Ovary (tissue), 3 donors: ENCODE results near the gene KRT82.
"Not testable (repeated sequence)": the region's sequence is repeated elsewhere in the genome, so short reads cannot be mapped to it uniquely, and the experiment has no call there.

ENCODE experiments used
- EP300 ChIP-seq: sonication (generic); formaldehyde crosslinking; IDR thresholded peaks from one replicate; pipeline ENCODE4 v1.6.1; 2017; ENCODE audit warnings: antibody characterized with exemption
- POLR2A ChIP-seq: fragments of 450-650 bp; IDR thresholded peaks from one replicate; pipeline ENCODE4 v1.6.1; 2017; ENCODE audit warnings: antibody characterized with exemption, mild to moderate bottlenecking, moderate library complexity
- TF ChIP-seq, protein P1 (sequence below), 3 donors: fragments of 450-650 bp in 2 of 3; fragments of 200-600 bp in 1 of 3; IDR thresholded peaks; one replicate each; pipeline versions ENCODE4 v1.5.1 to v1.8.0; 2016 to 2022; ENCODE audit warnings: antibody characterized with exemption in 3 of 3, mild to moderate bottlenecking in 1 of 3
- donor health status: DM: no; HTN: no; CAD: no.

DNA sequence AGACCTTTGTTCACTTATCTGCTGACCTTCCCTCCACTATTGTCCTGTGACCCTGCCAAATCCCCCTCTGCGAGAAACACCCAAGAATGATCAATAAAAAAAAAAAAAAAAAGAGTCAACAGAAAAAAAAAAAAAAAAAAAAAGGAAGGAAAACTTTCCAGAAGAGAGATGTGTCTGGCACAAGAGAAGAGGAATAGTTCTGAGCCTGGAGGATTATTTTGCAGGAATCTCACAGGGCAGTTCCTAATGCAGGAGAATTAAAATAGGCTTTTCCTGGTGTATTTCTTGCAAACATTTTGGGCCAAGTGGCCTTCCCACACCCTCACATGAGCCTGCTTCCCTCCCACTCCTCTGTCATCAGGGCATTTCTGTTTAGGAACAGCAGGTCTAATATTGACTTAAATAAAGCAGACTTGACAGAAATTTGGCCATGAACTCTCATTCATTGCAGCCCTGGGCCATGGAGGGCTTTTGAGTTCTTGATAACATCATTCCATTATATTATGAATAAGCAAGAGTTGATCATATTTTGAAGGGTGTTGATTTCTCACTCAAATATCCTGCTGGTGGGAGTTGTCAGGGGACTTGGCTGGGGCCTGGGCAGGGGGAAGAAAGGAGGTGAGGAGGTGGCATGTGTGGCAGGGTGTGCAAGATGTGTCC is 4.6 kb upstream of the KRT82 start:
- TF ChIP-seq, protein P1, sequence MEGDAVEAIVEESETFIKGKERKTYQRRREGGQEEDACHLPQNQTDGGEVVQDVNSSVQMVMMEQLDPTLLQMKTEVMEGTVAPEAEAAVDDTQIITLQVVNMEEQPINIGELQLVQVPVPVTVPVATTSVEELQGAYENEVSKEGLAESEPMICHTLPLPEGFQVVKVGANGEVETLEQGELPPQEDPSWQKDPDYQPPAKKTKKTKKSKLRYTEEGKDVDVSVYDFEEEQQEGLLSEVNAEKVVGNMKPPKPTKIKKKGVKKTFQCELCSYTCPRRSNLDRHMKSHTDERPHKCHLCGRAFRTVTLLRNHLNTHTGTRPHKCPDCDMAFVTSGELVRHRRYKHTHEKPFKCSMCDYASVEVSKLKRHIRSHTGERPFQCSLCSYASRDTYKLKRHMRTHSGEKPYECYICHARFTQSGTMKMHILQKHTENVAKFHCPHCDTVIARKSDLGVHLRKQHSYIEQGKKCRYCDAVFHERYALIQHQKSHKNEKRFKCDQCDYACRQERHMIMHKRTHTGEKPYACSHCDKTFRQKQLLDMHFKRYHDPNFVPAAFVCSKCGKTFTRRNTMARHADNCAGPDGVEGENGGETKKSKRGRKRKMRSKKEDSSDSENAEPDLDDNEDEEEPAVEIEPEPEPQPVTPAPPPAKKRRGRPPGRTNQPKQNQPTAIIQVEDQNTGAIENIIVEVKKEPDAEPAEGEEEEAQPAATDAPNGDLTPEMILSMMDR (IDR thresholded peaks at IDR 0.05) = not testable (repeated sequence)
- TF ChIP-seq POLR2A, EP300: not testable (repeated sequence)
